ENCODE results near the gene FXN.
A peak's percentile ranks its signal among the peaks of the same experiment; 100 is the strongest.
"Not testable (repeated sequence)": the region's sequence is repeated elsewhere in the genome, so short reads cannot be mapped to it uniquely, and the experiment has no call there.

The FXN gene

GRCh38 chr9:69027355-69028097, 8.0 kb upstream of the FXN start:
- peak; percentile 49 for DNase-seq

- peak; percentile 24 for DNase-seq
Observed at GRCh38 chr9:69028754-69029153, 6.8 kb upstream of the FXN start.

GRCh38 chr9:69029535-69029934, 6.0 kb upstream of the FXN start:
- no peak for DNase-seq

- DNase-seq, result no peak
Observed at GRCh38 chr9:69030851-69031645, 4.5 kb upstream of the FXN start.

- DNase-seq, result no peak
Observed at GRCh38 chr9:69034071-69034470, 1.5 kb upstream of the FXN start.

- DNase-seq, result peak; percentile 20
Observed at GRCh38 chr9:69036309-69036708, 757 bp downstream of the FXN start.

- no peak for DNase-seq
Observed at GRCh38 chr9:69036799-69037198, 1.2 kb downstream of the FXN start.

- DNase-seq, result no peak
Observed at GRCh38 chr9:69040646-69041045, 5.1 kb downstream of the FXN start.

GRCh38 chr9:69044240-69045219, 9.0 kb downstream of the FXN start:
- no peak for DNase-seq

GRCh38 chr9:69045821-69046220, 10.3 kb downstream of the FXN start:
- DNase-seq, result no peak

GRCh38 chr9:69046723-69047122, 11.2 kb downstream of the FXN start:
- DNase-seq, result no peak

GRCh38 chr9:69047371-69047770, 11.8 kb downstream of the FXN start:
- DNase-seq, result no peak

GRCh38 chr9:69049094-69049493, 13.5 kb downstream of the FXN start:
- no peak for DNase-seq

- DNase-seq, result not testable (repeated sequence)
Observed at GRCh38 chr9:69050936-69051335, 15.4 kb downstream of the FXN start.

- no peak for DNase-seq
Observed at GRCh38 chr9:69054989-69055388, 19.4 kb downstream of the FXN start.

- no peak for DNase-seq
Observed at GRCh38 chr9:69056191-69056815, 20.8 kb downstream of the FXN start.

- DNase-seq, result no peak
Observed at GRCh38 chr9:69058101-69058500, 22.5 kb downstream of the FXN start.

- no peak for DNase-seq
Observed at GRCh38 chr9:69060766-69061165, 25.2 kb downstream of the FXN start.

GRCh38 chr9:69062195-69062594, 26.6 kb downstream of the FXN start:
- no peak for DNase-seq

GRCh38 chr9:69063839-69064238, 28.3 kb downstream of the FXN start:
- no peak for DNase-seq

- DNase-seq, result no peak
Observed at GRCh38 chr9:69065660-69066059, 30.1 kb downstream of the FXN start.

- no peak for DNase-seq
Observed at GRCh38 chr9:69066955-69067354, 31.4 kb downstream of the FXN start.

- DNase-seq, result no peak
Observed at GRCh38 chr9:69070201-69070600, 34.6 kb downstream of the FXN start.
